SU-DHL-6 (cell line): ENCODE measurements around the gene ADD2.
A peak's percentile ranks its signal among the peaks of the same experiment; 100 is the strongest.

ENCODE experiments used
- H2AFZ ChIP-seq: fragments of 200-600 bp; sonication (generic); 2 replicates; pipeline ENCODE4 v1.6.1; 2014; ENCODE audit warnings: low read depth, mild to moderate bottlenecking, moderate library complexity, mixed read lengths, antibody characterized with exemption, low read length; ENCODE audit not compliant: severe bottlenecking
- H3F3A ChIP-seq: fragments of 200-600 bp; shearing (Covaris generic); 2 replicates; pipeline ENCODE4 v1.6.0; 2016; ENCODE audit warnings: antibody characterized with exemption, mild to moderate bottlenecking; ENCODE audit not compliant: insufficient read depth
- H3K27ac ChIP-seq: fragments of 200-600 bp; sonication (generic); 2 replicates; pipeline ENCODE4 v1.5.1; 2016; ENCODE audit warnings: low read depth, mild to moderate bottlenecking, low read length, moderate library complexity, mixed read lengths
- H3K27me3 ChIP-seq: fragments of 200-600 bp; sonication (generic), shearing (Covaris generic); 2 replicates; pipeline ENCODE4 v1.6.0; 2014; ENCODE audit warnings: mild to moderate bottlenecking, low read length
- H3K36me3 ChIP-seq: fragments of 200-600 bp; sonication (generic); 2 replicates; pipeline ENCODE4 v1.6.1; 2014; ENCODE audit warnings: mild to moderate bottlenecking, low read length, mixed read lengths
- H3K4me2 ChIP-seq: fragments of 300-600, 200-600 bp; shearing (Covaris generic), sonication (generic); 2 replicates; pipeline ENCODE4 v1.6.0; 2014; ENCODE audit warnings: low read length, low read depth, mild to moderate bottlenecking; ENCODE audit not compliant: poor library complexity, severe bottlenecking
- H3K4me3 ChIP-seq: fragments of 200-600 bp; sonication (generic); 2 replicates; pipeline ENCODE4 v1.5.1; 2014; ENCODE audit warnings: antibody characterized with exemption, low read length, mild to moderate bottlenecking, mixed read lengths; ENCODE audit not compliant: insufficient read depth, poor library complexity, severe bottlenecking
- H3K79me2 ChIP-seq: fragments of 200-600 bp; sonication (generic); 2 replicates; pipeline ENCODE4 v1.6.1; 2014; ENCODE audit warnings: mild to moderate bottlenecking, low read length, moderate library complexity; ENCODE audit not compliant: insufficient read depth
- H3K9ac ChIP-seq: fragments of 200-600 bp; sonication (generic); 2 replicates; pipeline ENCODE4 v1.7.0; 2014; ENCODE audit warnings: mild to moderate bottlenecking, low read length
- H3K9me2 ChIP-seq: fragments of 200-600 bp; sonication (generic); replicated peaks from 2 replicates; pipeline ENCODE4 v1.6.1; 2014; ENCODE audit warnings: low read length; ENCODE audit not compliant: insufficient read depth
- H3K9me3 ChIP-seq: fragments of 200-600 bp; sonication (generic); 2 replicates; pipeline ENCODE4 v1.6.1; 2014; ENCODE audit warnings: low read length, mixed read lengths; ENCODE audit not compliant: insufficient read depth
- H4K20me1 ChIP-seq: fragments of 200-600 bp; sonication (generic); 2 replicates; pipeline ENCODE4 v1.6.1; 2014; ENCODE audit warnings: low read depth, mild to moderate bottlenecking, antibody characterized with exemption, low read length, moderate library complexity, mixed read lengths
- EZH2phosphoT487 ChIP-seq: fragments of 200-600 bp; sonication (generic), shearing (Covaris generic); conservative IDR thresholded peaks from 2 replicates; pipeline ENCODE4 v1.6.1; 2018; ENCODE audit warnings: mild to moderate bottlenecking, antibody characterized with exemption, low read length, moderate library complexity, mixed read lengths
- TF ChIP-seq, protein P1 (sequence below): fragments of 200-600 bp; sonication (generic); IDR thresholded peaks from one replicate; pipeline ENCODE4 v1.5.1; 2017; ENCODE audit warnings: antibody characterized with exemption, mild to moderate bottlenecking, low read length, moderate library complexity; ENCODE audit not compliant: insufficient read depth, poor library complexity, severe bottlenecking

Gene ADD2

DNA sequence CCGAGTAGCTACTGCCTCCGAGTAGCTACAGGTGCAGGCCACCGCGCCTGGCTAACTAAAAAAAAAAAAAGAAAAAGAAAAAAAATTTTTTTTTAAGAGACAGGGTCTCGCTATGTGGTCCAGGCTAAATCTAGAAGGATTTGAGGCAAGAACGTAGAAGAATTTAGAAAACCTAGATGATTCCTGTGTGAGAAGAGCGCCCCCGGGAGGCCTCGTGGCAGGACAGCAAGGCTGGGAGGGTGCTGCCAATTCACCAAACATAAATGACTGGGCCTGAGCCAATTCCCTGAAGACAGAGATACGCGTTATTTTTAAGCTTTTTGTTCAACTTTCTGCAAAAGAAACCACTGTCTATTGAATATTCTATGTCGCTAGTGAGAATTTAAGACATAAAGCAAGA is 124.3 kb downstream of the ADD2 start:
- H4K20me1 ChIP-seq = no peaks in the 10 kb centered on the region
- H2AFZ ChIP-seq = no peak overlapping the region
- H3K36me3 ChIP-seq = no peaks in the 10 kb centered on the region
- H3K27me3 ChIP-seq = no peaks in the 10 kb centered on the region
- H3K9me3 ChIP-seq = no peaks in the 10 kb centered on the region
- H3K4me3 ChIP-seq = no peak overlapping the region
- H3K27ac ChIP-seq = no peak overlapping the region
- H3K4me2 ChIP-seq = no peak overlapping the region
- no peaks in the 10 kb centered on the region for H3K79me2 ChIP-seq
- H3K9ac ChIP-seq = no peak overlapping the region
- H3K9me2 ChIP-seq = no peaks in the 10 kb centered on the region
- TF ChIP-seq EZH2phosphoT487 = no peak
- TF ChIP-seq, protein P1, sequence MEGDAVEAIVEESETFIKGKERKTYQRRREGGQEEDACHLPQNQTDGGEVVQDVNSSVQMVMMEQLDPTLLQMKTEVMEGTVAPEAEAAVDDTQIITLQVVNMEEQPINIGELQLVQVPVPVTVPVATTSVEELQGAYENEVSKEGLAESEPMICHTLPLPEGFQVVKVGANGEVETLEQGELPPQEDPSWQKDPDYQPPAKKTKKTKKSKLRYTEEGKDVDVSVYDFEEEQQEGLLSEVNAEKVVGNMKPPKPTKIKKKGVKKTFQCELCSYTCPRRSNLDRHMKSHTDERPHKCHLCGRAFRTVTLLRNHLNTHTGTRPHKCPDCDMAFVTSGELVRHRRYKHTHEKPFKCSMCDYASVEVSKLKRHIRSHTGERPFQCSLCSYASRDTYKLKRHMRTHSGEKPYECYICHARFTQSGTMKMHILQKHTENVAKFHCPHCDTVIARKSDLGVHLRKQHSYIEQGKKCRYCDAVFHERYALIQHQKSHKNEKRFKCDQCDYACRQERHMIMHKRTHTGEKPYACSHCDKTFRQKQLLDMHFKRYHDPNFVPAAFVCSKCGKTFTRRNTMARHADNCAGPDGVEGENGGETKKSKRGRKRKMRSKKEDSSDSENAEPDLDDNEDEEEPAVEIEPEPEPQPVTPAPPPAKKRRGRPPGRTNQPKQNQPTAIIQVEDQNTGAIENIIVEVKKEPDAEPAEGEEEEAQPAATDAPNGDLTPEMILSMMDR = peak; percentile 15
- no peaks in the 10 kb centered on the region for H3F3A ChIP-seq

DNA sequence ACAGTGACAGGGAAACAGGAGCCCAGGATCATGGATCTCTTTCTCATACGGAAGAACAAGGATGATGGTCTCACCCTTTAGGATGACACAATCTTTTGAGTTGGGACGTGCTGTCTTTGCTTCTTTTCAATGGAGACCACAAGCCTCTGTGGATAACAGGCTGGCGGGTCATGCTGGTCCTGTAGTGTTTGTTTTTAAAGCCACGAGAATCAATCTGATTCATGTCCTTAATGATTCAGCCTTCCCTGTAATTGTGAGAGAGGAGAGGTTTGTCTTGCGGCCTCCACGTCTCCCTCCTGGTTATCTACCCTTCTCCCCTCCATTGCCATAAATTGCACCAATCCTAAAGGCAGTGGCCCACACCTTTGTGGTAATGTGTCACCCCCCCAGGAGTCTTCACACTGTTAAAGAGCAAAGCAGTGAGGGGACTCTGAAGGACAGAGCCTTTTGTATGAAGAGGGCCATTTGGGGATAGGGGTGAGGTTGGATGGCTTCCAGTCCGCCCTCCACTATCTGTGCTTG is 126.7 kb downstream of the ADD2 start:
- no peak overlapping the region for H3K4me2 ChIP-seq
- 0 out of 2 replicates have a peak, but pooled peaks cover 2% of the 10 kb centered on the region for H3K27me3 ChIP-seq
- H3K9me2 ChIP-seq = no peaks in the 10 kb centered on the region
- no peaks in the 10 kb centered on the region for H3K9me3 ChIP-seq
- no peak overlapping the region for H3K9ac ChIP-seq
- H3K79me2 ChIP-seq = no peaks in the 10 kb centered on the region
- no peak for TF ChIP-seq EZH2phosphoT487
- TF ChIP-seq, protein P1 = no peak
- H3K27ac ChIP-seq = no peak overlapping the region
- H3K36me3 ChIP-seq = no peaks in the 10 kb centered on the region
- no peaks in the 10 kb centered on the region for H4K20me1 ChIP-seq
- no peak overlapping the region for H3K4me3 ChIP-seq
- H3F3A ChIP-seq = no peaks in the 10 kb centered on the region
- H2AFZ ChIP-seq = no peak overlapping the region

DNA sequence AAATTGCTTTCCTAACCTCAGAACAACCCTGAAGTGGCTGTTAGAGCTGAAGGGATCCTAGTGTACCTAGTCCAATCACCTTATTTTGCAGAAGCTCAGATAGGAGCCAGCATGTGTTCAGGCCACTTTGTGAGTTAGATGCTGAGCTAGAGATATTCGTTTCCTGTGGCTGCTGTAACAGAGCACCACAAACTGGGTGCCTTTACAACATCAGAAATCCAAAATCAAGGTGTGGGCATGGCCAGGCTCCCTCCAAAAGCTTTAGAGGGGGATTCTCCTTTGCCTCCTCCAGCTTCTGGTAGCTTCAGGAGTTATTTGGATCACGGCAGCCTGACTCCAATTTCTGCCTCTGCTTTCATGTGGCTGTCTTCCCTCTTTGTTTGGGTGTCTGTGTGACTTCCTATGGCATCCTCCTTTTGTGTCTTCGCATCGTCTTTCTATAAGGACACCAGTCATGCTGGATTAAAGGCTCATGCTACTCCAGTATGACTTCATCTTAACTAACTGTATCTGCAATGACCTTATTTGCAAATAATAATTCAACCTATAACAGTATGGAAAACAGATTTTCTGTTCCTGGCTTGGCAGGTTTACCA is 128.1 kb downstream of the ADD2 start:
- no peak for TF ChIP-seq EZH2phosphoT487
- TF ChIP-seq, protein P1 = no peak
- H3K36me3 ChIP-seq = no peaks in the 10 kb centered on the region
- no peak overlapping the region for H2AFZ ChIP-seq

More for the DNA sequence above, 128.1 kb downstream of the ADD2 start:
- Histone ChIP-seq H3K4me2 (no peak overlapping the region), H3K27ac (no peak overlapping the region), H3K9ac (no peak overlapping the region), H3F3A (no peaks in the 10 kb centered on the region), H4K20me1 (no peaks in the 10 kb centered on the region), H3K4me3 (no peak overlapping the region), H3K9me3 (no peaks in the 10 kb centered on the region), H3K9me2 (no peaks in the 10 kb centered on the region), H3K27me3 (0 out of 2 replicates have a peak, but pooled peaks cover 3% of the 10 kb centered on the region), H3K79me2 (no peaks in the 10 kb centered on the region)
